Measurements from ENCODE around the gene CA6.
A peak's percentile ranks its signal among the peaks of the same experiment; 100 is the strongest.
"Not testable (repeated sequence)": the region's sequence is repeated elsewhere in the genome, so short reads cannot be mapped to it uniquely, and the experiment has no call there.

The CA6 gene

DNA sequence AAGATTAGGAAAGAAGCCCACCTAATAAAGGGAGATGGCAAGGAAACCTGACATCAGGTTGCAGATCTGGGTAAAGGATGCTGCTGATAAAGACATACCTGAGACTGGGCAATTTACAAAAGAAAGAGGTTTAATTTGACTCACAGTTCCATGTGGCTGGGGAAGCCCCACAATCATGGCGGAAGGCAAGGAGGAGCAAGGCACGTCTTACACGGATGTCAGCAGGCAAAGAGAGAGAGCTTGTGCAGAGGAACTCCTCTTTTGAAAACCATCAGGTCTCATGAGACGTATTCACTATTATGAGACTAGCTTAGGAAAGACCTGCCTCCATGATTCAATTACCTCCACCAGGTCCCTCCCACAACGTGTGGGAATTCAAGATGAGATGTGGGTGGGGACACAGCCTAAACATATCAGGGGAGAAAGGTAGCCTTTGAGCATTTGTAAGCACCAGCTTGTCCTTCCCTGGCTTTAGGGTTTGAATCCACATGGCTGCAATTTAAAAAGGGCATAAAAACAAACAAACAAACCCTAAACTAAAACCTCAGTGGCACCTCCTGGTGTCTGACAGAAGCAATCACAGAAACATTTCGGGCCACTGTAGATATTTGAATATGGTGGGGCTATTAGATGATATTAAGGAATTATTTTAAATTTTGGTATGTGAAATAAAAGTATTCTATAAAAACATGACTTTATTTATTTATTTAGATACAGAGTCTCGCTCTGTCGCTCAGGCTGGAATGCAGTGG is 47.4 kb downstream of the CA6 start:
- no peak for FAIRE-seq
- DNase-seq (ENCODE audit: insufficient read length, low spot score) = no peak

DNA sequence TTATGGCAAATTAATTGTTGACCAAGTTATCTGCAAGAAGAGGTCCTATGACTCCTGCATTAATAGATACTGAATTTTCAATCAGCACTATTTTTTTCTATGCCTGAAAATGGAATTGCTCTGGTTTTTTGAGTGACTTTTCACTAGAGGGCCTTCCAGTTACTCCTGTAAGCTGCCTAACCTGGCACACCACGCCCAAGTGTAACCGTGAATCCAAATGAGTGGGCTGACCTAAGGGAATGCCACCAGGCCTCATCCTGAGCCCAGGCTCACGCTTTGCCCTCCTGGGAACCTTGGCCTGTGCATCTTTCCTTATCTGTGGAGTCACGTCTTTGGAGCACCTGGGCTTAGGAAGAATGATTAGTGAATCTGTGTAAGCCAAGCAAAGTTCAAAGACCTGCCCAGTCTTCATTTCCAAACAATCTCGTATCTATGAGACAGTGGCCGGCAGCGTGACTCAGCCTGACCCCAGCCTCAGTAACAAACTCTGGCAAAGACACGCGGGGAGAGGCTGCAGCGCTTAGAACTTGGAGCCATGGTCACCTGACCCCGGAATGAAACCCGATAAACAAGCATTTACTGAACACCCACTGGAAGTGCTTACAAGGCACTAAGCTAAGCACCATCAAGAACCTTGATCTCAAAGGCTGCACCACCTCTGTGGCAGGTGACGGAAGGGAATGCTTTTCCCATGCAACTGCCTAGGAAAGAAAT is 48.5 kb downstream of the CA6 start:
- DNase-seq (ENCODE audit: insufficient read length, low spot score); FAIRE-seq: not testable (repeated sequence)

More for the DNA sequence above, 47.4 kb downstream of the CA6 start:
- TF ChIP-seq POLR2AphosphoS5 (IDR thresholded peaks at IDR 0.05; ENCODE audit: low read depth, low read length) (no peak), PAX5 (IDR thresholded peaks at IDR 0.05; ENCODE audit: insufficient read depth, low read length, severe bottlenecking) (no peak), POLR2A (IDR thresholded peaks at IDR 0.05; ENCODE audit: low read depth, low read length) (no peak), POU2F2 (IDR thresholded peaks at IDR 0.05; ENCODE audit: low read depth, low read length) (no peak), TAF1 (IDR thresholded peaks at IDR 0.05; ENCODE audit: low read depth, low read length) (no peak), SPI1 (IDR thresholded peaks at IDR 0.05; ENCODE audit: low read depth, low read length) (no peak)

DNA sequence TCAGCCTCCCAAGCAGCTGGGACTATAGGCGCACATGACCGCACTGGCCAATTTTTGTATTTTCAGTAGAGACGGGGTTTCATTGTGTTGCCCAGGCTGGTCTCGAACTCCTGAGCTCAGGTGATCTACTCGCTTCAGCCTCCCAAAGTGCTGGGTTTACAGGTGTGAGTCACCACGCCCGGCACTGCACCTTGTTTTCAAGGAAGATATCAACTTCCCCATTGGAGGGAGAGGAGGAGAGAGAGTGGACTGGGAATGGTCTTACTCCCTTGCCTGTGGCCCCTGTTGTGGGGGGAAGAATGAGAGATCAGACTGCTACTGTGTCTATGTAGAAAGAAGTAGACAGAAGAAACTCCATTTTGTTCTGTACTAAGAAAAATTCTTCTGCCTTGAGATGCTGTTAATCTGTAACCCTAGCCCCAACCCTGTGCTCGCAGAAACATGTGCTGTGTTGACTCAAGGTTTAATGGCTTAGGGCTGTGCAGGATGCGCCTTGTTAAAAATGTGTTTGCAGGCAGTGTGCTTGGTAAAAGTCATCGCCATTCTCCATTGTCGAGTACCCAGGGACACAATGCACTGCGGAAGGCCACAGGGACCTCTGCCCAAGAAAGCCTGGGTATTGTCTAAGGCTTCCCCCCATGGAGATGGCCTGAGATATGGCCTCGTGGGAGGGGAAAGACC is 56.0 kb downstream of the CA6 start:
- DNase-seq (ENCODE audit: insufficient read length, low spot score); FAIRE-seq: not testable (repeated sequence)

DNA sequence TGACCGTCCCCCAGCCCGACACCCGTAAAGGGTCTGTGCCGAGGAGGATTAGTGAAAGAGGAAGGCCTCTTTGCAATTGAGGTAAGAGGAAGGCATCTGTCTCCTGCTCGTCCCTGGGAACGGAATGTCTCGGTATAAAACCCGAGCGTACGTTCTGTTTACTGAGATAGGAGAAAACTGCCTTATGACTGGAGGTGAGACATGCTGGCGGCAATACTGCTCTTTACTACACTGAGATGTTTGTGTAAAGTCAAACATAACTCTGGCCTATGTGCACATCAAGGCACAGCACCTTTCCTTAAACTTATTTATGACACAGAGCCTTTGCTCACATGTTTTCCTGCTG is 56.5 kb downstream of the CA6 start:
- not testable (repeated sequence) for FAIRE-seq; DNase-seq (ENCODE audit: insufficient read length, low spot score)

DNA sequence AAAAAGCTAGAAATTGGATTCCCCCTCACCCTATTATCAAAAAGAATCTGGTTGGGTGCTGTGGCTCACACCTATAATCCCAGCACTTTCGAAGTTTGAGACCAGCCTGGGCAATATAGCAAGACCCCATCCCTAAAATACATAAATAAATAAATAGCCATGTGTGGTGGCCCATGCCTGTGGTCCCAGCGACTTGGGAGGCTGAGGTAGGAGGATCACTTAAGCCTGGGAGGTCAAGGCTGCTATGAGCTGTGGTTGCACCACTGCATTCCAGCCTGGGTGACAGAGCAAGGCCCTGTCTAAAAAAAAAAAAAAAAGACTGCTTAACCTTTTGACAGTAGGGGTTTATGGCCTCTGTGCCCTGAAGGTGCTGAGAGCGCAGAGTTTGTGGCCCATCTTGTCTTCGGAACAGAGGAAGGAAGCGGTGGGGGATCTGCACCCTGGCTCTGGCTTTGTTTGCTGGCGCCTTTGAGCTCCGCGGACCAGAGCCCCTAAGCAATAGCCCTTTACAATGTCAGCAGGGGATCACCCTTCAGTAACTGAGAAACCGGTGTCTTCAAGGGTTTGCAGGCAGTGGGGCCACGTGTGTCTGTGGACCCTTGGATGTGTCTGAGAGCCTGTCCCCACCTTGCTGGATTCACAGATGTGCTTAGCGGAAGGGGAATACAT is 58.5 kb downstream of the CA6 start:
- no peak for FAIRE-seq
- no peak for DNase-seq (ENCODE audit: insufficient read length, low spot score)
- TF ChIP-seq TAF1 (IDR thresholded peaks at IDR 0.05; ENCODE audit: low read depth, low read length) (no peak), PAX5 (IDR thresholded peaks at IDR 0.05; ENCODE audit: insufficient read depth, low read length, severe bottlenecking) (no peak), SPI1 (IDR thresholded peaks at IDR 0.05; ENCODE audit: low read depth, low read length) (no peak), POLR2AphosphoS5 (IDR thresholded peaks at IDR 0.05; ENCODE audit: low read depth, low read length) (no peak), POU2F2 (IDR thresholded peaks at IDR 0.05; ENCODE audit: low read depth, low read length) (no peak), POLR2A (IDR thresholded peaks at IDR 0.05; ENCODE audit: low read depth, low read length) (no peak)

DNA sequence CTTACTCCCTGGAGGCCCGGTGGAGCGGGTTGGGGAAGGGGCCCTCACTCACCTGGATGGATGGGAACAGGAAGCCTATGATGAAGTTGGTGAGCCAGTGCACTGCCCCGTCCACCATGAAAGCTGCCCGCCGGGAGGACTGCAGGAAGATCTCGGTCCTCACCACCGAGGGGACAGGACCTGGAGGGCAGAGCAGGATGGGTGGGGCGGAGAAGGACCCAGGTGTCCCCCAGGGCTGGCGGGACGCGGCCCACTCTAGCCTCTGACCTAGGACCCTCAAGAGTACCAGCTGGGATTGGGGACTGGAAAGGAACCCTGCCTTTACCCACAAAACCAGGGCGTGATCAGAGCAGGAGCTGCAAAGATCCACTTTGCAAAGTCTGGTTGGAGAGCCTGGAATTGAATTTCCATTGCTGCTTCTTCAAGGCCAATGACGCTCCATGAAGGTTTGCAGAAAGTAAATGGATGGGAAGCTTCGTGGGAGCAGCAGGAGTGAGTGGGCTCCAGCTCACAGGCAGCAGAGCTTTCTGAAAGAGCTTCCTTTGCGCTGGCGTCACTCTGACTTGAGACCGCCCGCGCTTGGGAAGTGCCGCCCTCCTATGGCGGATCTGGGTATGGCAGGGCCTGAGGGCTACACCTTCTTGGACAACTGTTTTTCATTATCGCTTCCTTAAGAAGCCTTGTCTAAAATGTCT is 59.2 kb downstream of the CA6 start:
- DNase-seq (ENCODE audit: insufficient read length, low spot score) = peak; percentile 81
- no peak for TF ChIP-seq TAF1 (IDR thresholded peaks at IDR 0.05; ENCODE audit: low read depth, low read length)
- no peak for TF ChIP-seq POLR2AphosphoS5 (IDR thresholded peaks at IDR 0.05; ENCODE audit: low read depth, low read length)
- TF ChIP-seq PAX5 (IDR thresholded peaks at IDR 0.05; ENCODE audit: insufficient read depth, low read length, severe bottlenecking) = no peak
- TF ChIP-seq SPI1 (IDR thresholded peaks at IDR 0.05; ENCODE audit: low read depth, low read length) = no peak
- peak; percentile 87 for FAIRE-seq

DNA sequence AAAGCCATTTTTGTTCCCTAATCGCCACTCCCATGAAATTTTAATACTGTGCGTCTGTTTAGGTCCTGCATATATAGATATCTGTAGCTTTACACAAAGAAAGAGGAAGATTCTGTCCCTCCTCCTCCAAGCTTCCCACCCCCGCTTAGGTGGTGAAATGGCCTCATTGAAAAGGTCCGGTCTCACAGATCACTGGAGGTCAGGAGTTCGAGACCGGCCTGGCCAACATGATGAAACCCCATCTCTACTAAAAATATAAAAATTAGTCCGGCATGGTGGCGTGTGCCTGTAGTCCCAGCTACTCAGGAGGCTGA is 59.7 kb downstream of the CA6 start:
- TF ChIP-seq POLR2A (IDR thresholded peaks at IDR 0.05; ENCODE audit: low read depth, low read length) (no peak), SPI1 (IDR thresholded peaks at IDR 0.05; ENCODE audit: low read depth, low read length) (no peak), TAF1 (IDR thresholded peaks at IDR 0.05; ENCODE audit: low read depth, low read length) (no peak), POLR2AphosphoS5 (IDR thresholded peaks at IDR 0.05; ENCODE audit: low read depth, low read length) (no peak), POU2F2 (IDR thresholded peaks at IDR 0.05; ENCODE audit: low read depth, low read length) (no peak), PAX5 (IDR thresholded peaks at IDR 0.05; ENCODE audit: insufficient read depth, low read length, severe bottlenecking) (no peak)
- DNase-seq (ENCODE audit: insufficient read length, low spot score) = no peak
- no peak for FAIRE-seq

DNA sequence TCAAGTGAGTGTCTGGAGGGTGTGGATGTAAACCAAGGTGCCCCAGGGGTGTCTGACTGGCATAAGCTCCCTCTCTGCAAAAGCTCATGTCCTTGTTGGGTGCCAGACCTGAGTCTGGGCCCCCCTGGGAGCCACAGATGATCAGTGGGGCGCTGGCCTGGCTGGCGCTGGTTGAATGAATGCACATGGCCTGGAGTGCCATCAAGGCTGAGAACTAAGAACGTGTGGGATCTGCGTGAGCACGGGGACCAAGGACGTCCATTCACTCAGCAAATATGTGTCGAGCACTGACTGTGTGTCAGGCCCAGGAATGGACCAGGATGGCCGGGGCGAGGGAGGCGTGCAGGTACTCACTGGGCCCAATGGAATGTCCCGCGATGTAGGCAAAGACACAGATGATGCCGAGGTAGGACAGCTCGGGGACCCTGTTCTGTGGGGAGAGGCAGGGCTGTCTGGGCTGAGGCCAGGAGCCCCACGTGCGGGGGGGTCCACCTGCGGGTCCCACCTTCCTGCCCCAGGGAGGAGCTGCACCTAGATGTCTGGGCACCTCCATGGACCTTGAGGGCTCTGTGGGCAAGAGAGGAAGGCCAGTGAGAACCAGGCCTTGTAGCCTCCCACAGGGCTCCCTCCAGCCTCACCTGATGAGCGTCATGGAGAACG is 61.4 kb downstream of the CA6 start:
- no peak for DNase-seq (ENCODE audit: insufficient read length, low spot score)
- no peak for FAIRE-seq
- TF ChIP-seq POLR2AphosphoS5 (IDR thresholded peaks at IDR 0.05; ENCODE audit: low read depth, low read length) = no peak
- TF ChIP-seq SPI1 (IDR thresholded peaks at IDR 0.05; ENCODE audit: low read depth, low read length) = no peak
- TF ChIP-seq TAF1 (IDR thresholded peaks at IDR 0.05; ENCODE audit: low read depth, low read length) = no peak
- no peak for TF ChIP-seq PAX5 (IDR thresholded peaks at IDR 0.05; ENCODE audit: insufficient read depth, low read length, severe bottlenecking)
- TF ChIP-seq POLR2A (IDR thresholded peaks at IDR 0.05; ENCODE audit: low read depth, low read length) = no peak
- no peak for TF ChIP-seq POU2F2 (IDR thresholded peaks at IDR 0.05; ENCODE audit: low read depth, low read length)

DNA sequence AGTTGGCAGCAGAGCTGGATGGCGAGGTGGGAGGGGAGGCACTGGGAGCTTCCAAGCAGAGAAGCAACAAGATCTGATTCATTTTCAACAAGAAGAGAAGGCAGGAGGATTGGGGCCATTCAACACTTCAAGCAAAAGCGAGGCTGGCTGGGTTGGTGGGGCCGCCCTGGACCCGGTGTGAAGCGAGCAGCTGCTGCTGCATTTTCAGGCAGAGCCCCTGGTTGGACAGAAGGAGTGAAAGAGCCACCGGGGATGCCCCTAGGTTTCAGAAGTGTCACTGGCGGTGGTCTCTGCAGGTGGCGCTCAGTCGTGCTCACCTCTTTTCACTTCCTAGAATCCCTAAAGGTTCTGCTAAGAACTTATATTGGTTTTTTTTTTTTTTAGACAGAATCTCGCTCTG is 62.6 kb downstream of the CA6 start:
- TF ChIP-seq POLR2A (IDR thresholded peaks at IDR 0.05; ENCODE audit: low read depth, low read length) (no peak), POLR2AphosphoS5 (IDR thresholded peaks at IDR 0.05; ENCODE audit: low read depth, low read length) (no peak), SPI1 (IDR thresholded peaks at IDR 0.05; ENCODE audit: low read depth, low read length) (no peak), POU2F2 (IDR thresholded peaks at IDR 0.05; ENCODE audit: low read depth, low read length) (no peak), TAF1 (IDR thresholded peaks at IDR 0.05; ENCODE audit: low read depth, low read length) (no peak), PAX5 (IDR thresholded peaks at IDR 0.05; ENCODE audit: insufficient read depth, low read length, severe bottlenecking) (no peak)
- no peak for DNase-seq (ENCODE audit: insufficient read length, low spot score)
- no peak for FAIRE-seq
